WTC11 (cell line): ENCODE data around the gene MAST4. TPM values are rescaled to one million over a fixed set of nuclear protein-coding genes. Genes with fewer than 3 reads are reported as not detected.

Source experiments
- ATAC-seq: fragments of 200-7000 bp; cut with Tn5 transposase; 2 replicates; pipeline ENCODE4 v1.10.0; 2021; ENCODE audit warnings: mild to moderate bottlenecking, moderate library complexity
- CTCF ChIA-PET: fragments of 300-600 bp; sonication (Branson Sonifier 250); formaldehyde crosslinking; loops from one replicate; lab custom pipeline; 2021; ENCODE audit warnings: antibody characterized with exemption; lab: Charles Lee
- POLR2A ChIA-PET: fragments of 350-600 bp; sonication (Branson Sonifier 250); formaldehyde crosslinking; loops from one replicate; lab custom pipeline; 2021; ENCODE audit warnings: antibody characterized with exemption; lab: Charles Lee
- DNase-seq: peaks from one replicate; pipeline ENCODE4 v3.0.0; 2021; ENCODE audit warnings: low spot score
- H3K27ac Mint-ChIP-seq: 2 replicates; pipeline ENCODE4 v1.8.0; 2021; ENCODE audit warnings: mixed read lengths
- H3K27me3 Mint-ChIP-seq: 2 replicates; pipeline ENCODE4 v1.8.0; 2021; ENCODE audit warnings: low read depth, mild to moderate bottlenecking, moderate library complexity, mixed read lengths
- H3K36me3 Mint-ChIP-seq: 2 replicates; pipeline ENCODE4 v1.8.0; 2021; ENCODE audit warnings: mixed read lengths
- H3K4me1 Mint-ChIP-seq: 2 replicates; pipeline ENCODE4 v1.8.0; 2022; ENCODE audit warnings: mixed read lengths
- H3K4me3 Mint-ChIP-seq: 2 replicates; pipeline ENCODE4 v1.8.0; 2021; ENCODE audit warnings: mild to moderate bottlenecking, moderate library complexity, mixed read lengths
- H3K9me3 Mint-ChIP-seq: 2 replicates; pipeline ENCODE4 v1.8.0; 2021; ENCODE audit warnings: mixed read lengths
- ATF1 ChIP-seq: sonication (generic); formaldehyde crosslinking; IDR thresholded peaks from 2 replicates; pipeline ENCODE4 v1.8.1; 2023; ENCODE audit warnings: mild to moderate bottlenecking, moderate library complexity, missing genetic modification reagents
- CDX4 ChIP-seq: fragments of 250-450 bp; sonication (Bioruptor Pico); IDR thresholded peaks from 2 replicates; pipeline ENCODE4 v1.9.0; 2021; ENCODE audit warnings: moderate library complexity, mild to moderate bottlenecking, inconsistent platforms, borderline replicate concordance
- CREB1 ChIP-seq: sonication (generic); formaldehyde crosslinking; IDR thresholded peaks from 2 replicates; pipeline ENCODE4 v1.8.0; 2023; ENCODE audit warnings: mild to moderate bottlenecking, missing genetic modification reagents
- E2F1 ChIP-seq: sonication (generic); formaldehyde crosslinking; IDR thresholded peaks from 2 replicates; pipeline ENCODE4 v1.8.0; 2022; ENCODE audit warnings: mild to moderate bottlenecking, missing genetic modification reagents
- FOXK1 ChIP-seq: sonication (generic); formaldehyde crosslinking; IDR thresholded peaks from 2 replicates; pipeline ENCODE4 v1.8.0; 2022; ENCODE audit warnings: mild to moderate bottlenecking, moderate library complexity, missing genetic modification reagents
- FOXP1 ChIP-seq: sonication (generic); formaldehyde crosslinking; IDR thresholded peaks from 2 replicates; pipeline ENCODE4 v1.8.0; 2022; ENCODE audit warnings: missing genetic modification reagents, mild to moderate bottlenecking, moderate library complexity, borderline replicate concordance
- FOXP4 ChIP-seq: sonication (generic); formaldehyde crosslinking; IDR thresholded peaks from 2 replicates; pipeline ENCODE4 v1.8.0; 2022; ENCODE audit warnings: mild to moderate bottlenecking, missing genetic modification reagents
- NFYB ChIP-seq: sonication (generic); formaldehyde crosslinking; conservative IDR thresholded peaks from 2 replicates; pipeline ENCODE4 v1.8.0; 2022; ENCODE audit warnings: low read depth, missing genetic modification reagents
- SOX15 ChIP-seq: fragments of 250-450 bp; sonication (Bioruptor Pico); IDR thresholded peaks from 2 replicates; pipeline ENCODE4 v1.9.0; 2021; ENCODE audit warnings: mild to moderate bottlenecking
- TCF7 ChIP-seq: sonication (generic); formaldehyde crosslinking; IDR thresholded peaks from 2 replicates; pipeline ENCODE4 v1.8.0; 2022; ENCODE audit warnings: mild to moderate bottlenecking, low read depth, missing genetic modification reagents, moderate library complexity
- TEAD4 ChIP-seq: sonication (generic); formaldehyde crosslinking; IDR thresholded peaks from 2 replicates; pipeline ENCODE4 v1.8.0; 2022; ENCODE audit warnings: mild to moderate bottlenecking, missing genetic modification reagents
- USF1 ChIP-seq: sonication (generic); formaldehyde crosslinking; IDR thresholded peaks from 2 replicates; pipeline ENCODE4 v1.8.0; 2022; ENCODE audit warnings: mild to moderate bottlenecking, missing genetic modification reagents
- ZBTB21 ChIP-seq: sonication (generic); formaldehyde crosslinking; IDR thresholded peaks from 2 replicates; pipeline ENCODE4 v1.8.1; 2023; ENCODE audit warnings: mild to moderate bottlenecking, missing genetic modification reagents, borderline replicate concordance
- ZNF121 ChIP-seq: sonication (generic); formaldehyde crosslinking; IDR thresholded peaks from 2 replicates; pipeline ENCODE4 v1.8.0; 2023; ENCODE audit warnings: missing genetic modification reagents
- ZNF232 ChIP-seq: sonication (generic); formaldehyde crosslinking; IDR thresholded peaks from 2 replicates; pipeline ENCODE4 v1.8.0; 2022; ENCODE audit warnings: mild to moderate bottlenecking, missing genetic modification reagents
- ZNF416 ChIP-seq: fragments of 250-450 bp; sonication (Bioruptor Pico); IDR thresholded peaks from 2 replicates; pipeline ENCODE4 v1.9.0; 2021; ENCODE audit warnings: mild to moderate bottlenecking, inconsistent platforms
- ZNF671 ChIP-seq: fragments of 250-450 bp; sonication (Bioruptor Pico); IDR thresholded peaks from 2 replicates; pipeline ENCODE4 v1.8.0; 2021; ENCODE audit warnings: mild to moderate bottlenecking
- total RNA-seq: library from RNA; stranded (reverse); gene quantifications from 3 replicates; pipeline ENCODE4 v1.2.3, GENCODE V29; 2021
- TF ChIP-seq, protein P1 (sequence below): sonication (generic); formaldehyde crosslinking; IDR thresholded peaks from 2 replicates; pipeline ENCODE4 v1.8.1; 2023; ENCODE audit warnings: mild to moderate bottlenecking, missing genetic modification reagents, moderate library complexity
- TF ChIP-seq, protein P2 (sequence below): sonication (generic); formaldehyde crosslinking; IDR thresholded peaks from 2 replicates; pipeline ENCODE4 v1.8.1; 2022; ENCODE audit warnings: mild to moderate bottlenecking, missing genetic modification reagents, moderate library complexity, borderline replicate concordance
- TF ChIP-seq, protein P3 (sequence below): fragments of 250-450 bp; sonication (Bioruptor Pico); conservative IDR thresholded peaks from 2 replicates; pipeline ENCODE4 v1.9.0; 2021; ENCODE audit warnings: mild to moderate bottlenecking

The MAST4 gene
- total RNA-seq, 1 experiment from 2014 or later: 8.0 TPM

GRCh38 chr5:66713998-66714397, 117.8 kb downstream of the MAST4 start:
- POLR2A ChIA-PET: no interaction called here
- H3K27ac Mint-ChIP-seq: no peak overlapping the region

GRCh38 chr5:66717455-66718373, 121.5 kb downstream of the MAST4 start:
- Mint-ChIP-seq H3K4me1 (peaks cover 21% of the 10 kb centered on the region), H3K27ac (no peak overlapping the region), H3K9me3 (peaks cover 5% of the 10 kb centered on the region; the same call in 1 of the 2 replicates), H3K4me3 (no peak overlapping the region), H3K36me3 (no peaks in the 10 kb centered on the region), H3K27me3 (peaks cover 8% of the 10 kb centered on the region)
- no peak; the same call in 1 of the 2 replicates for ATAC-seq
- ChIA-PET POLR2A (no interaction called here), CTCF (interaction anchor here (0.8 kb wide), 1 partner anchor 189 kb away, joined by 3 read pairs; no protein-coding TSS in a partner anchor)
- no peak for DNase-seq
- TF ChIP-seq FOXP4 (no peak), FOXK1 (CRISPR knock-in tag) (no peak)
- TF ChIP-seq, protein P1, sequence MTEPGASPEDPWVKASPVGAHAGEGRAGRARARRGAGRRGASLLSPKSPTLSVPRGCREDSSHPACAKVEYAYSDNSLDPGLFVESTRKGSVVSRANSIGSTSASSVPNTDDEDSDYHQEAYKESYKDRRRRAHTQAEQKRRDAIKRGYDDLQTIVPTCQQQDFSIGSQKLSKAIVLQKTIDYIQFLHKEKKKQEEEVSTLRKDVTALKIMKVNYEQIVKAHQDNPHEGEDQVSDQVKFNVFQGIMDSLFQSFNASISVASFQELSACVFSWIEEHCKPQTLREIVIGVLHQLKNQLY (CRISPR knock-in tag): no peak

More at GRCh38 chr5:66713998-66714397, 117.8 kb downstream of the MAST4 start:
- no peak for TF ChIP-seq USF1 (CRISPR knock-in tag)
- TF ChIP-seq ZNF121: no peak
- TF ChIP-seq ZNF232 (CRISPR knock-in tag): no peak
- no peak for TF ChIP-seq CDX4
- no peak for TF ChIP-seq TCF7
- TF ChIP-seq FOXP1 (CRISPR knock-in tag): no peak
- no peak for TF ChIP-seq ZBTB21
- TF ChIP-seq, protein P2, sequence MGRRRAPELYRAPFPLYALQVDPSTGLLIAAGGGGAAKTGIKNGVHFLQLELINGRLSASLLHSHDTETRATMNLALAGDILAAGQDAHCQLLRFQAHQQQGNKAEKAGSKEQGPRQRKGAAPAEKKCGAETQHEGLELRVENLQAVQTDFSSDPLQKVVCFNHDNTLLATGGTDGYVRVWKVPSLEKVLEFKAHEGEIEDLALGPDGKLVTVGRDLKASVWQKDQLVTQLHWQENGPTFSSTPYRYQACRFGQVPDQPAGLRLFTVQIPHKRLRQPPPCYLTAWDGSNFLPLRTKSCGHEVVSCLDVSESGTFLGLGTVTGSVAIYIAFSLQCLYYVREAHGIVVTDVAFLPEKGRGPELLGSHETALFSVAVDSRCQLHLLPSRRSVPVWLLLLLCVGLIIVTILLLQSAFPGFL (CRISPR knock-in tag): no peak
- no peak for TF ChIP-seq CREB1 (CRISPR knock-in tag)
- Mint-ChIP-seq H3K36me3 (peaks cover 4% of the 10 kb centered on the region), H3K4me3 (no peak overlapping the region), H3K9me3 (peaks cover 20% of the 10 kb centered on the region), H3K27me3 (peaks cover 37% of the 10 kb centered on the region), H3K4me1 (no peaks in the 10 kb centered on the region)
- CTCF ChIA-PET: no interaction called here
- no peak for DNase-seq
- ATAC-seq: no peak

DNA sequence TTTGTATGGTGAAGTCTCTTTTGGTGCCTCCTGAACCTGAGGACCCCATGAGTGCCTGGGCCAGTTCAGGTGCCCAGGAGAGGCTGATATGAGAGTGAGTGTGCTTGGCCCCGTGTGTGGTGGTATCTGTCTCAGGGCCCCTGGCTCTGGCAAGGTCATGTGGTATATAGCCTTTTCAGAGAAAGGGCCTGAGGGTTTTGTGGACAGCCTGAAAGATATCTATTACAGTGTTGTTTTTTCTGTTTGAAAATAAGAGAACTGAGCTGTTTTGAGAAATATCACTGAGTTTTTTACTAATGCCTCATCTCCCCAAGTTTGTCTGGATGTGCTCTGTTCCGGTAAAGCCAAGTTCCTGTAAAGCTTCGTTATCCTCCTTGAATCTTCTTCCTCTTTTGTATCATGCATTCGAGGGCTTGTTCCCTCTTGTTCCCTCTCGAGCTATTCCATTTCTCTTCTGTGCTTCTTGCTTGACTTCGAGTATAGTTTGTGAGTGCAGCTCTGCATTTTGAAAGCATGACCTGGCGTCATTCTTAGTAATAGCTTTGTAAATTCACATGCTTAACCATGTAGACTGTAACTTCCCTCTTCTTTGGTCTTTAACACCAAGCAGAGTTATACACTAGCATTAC, 122.3 kb downstream of the MAST4 start:
- POLR2A ChIA-PET: no interaction called here
- no peaks in the 10 kb centered on the region for H3K9me3 Mint-ChIP-seq
- ATAC-seq: no peak
- TF ChIP-seq ATF1 (CRISPR knock-in tag) (no peak), TEAD4 (CRISPR knock-in tag) (no peak), ZBTB21 (no peak), ZNF671 (CRISPR knock-in tag) (no peak), NFYB (CRISPR knock-in tag) (no peak), SOX15 (CRISPR knock-in tag) (no peak), E2F1 (CRISPR knock-in tag) (no peak), ZNF416 (CRISPR knock-in tag) (no peak)
- TF ChIP-seq, protein P2 (CRISPR knock-in tag): no peak
- TF ChIP-seq, protein P3, sequence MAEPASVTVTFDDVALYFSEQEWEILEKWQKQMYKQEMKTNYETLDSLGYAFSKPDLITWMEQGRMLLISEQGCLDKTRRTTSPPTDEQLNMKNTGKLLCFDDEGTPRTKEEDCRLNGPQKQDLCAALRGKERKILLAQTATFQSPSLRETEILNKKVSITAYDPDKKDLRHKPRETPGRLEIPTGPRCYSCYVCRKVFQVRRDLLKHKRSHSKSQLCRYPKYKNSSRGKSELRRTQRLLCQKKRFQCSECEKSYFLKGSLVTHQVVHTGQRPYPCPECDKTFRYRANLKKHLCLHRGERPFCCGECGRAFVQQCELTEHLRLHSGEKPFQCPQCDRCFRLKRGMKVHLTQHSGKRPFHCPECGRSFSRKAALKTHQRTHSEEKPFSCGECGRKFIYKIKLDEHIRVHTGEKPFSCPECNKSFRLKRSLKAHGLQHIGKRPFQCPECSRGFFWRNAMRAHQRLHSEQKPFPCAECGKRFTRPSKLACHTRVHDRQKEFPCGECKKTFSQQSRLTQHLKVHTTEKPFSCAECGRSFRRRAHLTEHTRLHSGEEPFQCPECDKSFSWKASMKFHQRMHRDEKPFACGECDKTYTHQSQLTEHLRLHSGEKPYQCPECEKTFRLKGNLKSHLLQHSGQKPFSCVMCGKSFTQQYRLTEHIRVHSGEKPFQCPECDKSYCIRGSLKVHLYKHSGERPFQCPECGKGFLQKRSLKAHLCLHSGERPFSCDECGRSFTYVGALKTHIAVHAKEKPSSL (CRISPR knock-in tag): no peak

More for the DNA sequence above, 122.3 kb downstream of the MAST4 start:
- H3K4me1 Mint-ChIP-seq: peaks cover 21% of the 10 kb centered on the region
- peaks cover 4% of the 10 kb centered on the region for H3K27me3 Mint-ChIP-seq
- no peaks in the 10 kb centered on the region for H3K36me3 Mint-ChIP-seq
- DNase-seq: no peak
- CTCF ChIA-PET: interaction anchor here (0.8 to 1.5 kb wide), 2 partner anchors 190 to 412 kb away, joined by 3 to 6 read pairs; no protein-coding TSS in a partner anchor
- no peak overlapping the region for H3K4me3 Mint-ChIP-seq
- H3K27ac Mint-ChIP-seq: no peak overlapping the region
